Measurements from ENCODE around the gene PPP2R2C.

GRCh38 chr4:6475492-6476020 is 3.1 kb upstream of the PPP2R2C start:
- TF ChIP-seq CTCF (IDR thresholded peaks at IDR 0.05) (no peak), ZFX (IDR thresholded peaks at IDR 0.05; ENCODE audit: borderline replicate concordance) (no peak)
